Measurements from ENCODE around the gene GRM8.

The GRM8 gene

DNA sequence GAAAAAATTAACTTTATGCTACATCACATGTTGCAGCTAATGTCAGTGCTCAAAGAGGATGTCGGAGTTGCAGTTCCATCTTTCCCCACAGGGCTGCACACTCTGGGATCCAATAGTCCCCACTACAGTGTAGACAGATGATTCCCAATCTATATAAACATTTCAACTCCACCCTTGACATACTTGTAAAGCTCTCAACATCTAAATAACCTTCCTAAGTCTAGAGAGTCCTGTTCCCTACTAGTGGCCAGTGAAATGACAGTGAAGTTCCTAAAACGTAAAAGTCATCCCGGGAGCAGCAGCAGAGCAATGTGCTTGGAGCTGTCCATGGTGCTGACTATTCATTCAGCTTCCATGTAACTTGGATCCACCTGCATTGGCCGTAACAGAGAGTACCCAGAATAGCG is 145.1 kb downstream of the GRM8 start:
- Histone ChIP-seq H3K9me3 (ENCODE audit: control insufficient read depth, low read length) (no peaks in the 10 kb centered on the region), H3K36me3 (ENCODE audit: control insufficient read depth, insufficient read depth, low read length) (no peaks in the 10 kb centered on the region), H3K4me1 (ENCODE audit: control insufficient read depth, insufficient read depth, low read length) (no peaks in the 10 kb centered on the region), H3K27me3 (ENCODE audit: control insufficient read depth, insufficient read depth, low read length, poor library complexity, severe bottlenecking) (no peaks in the 10 kb centered on the region), H3K27ac (ENCODE audit: insufficient read depth, low read depth, low read length, poor library complexity, severe bottlenecking) (no peak overlapping the region), H3K4me3 (ENCODE audit: insufficient read depth, low read depth, low read length) (no peak overlapping the region)
- 24 to 35% methylated on average over 5 of the region's 5 CpGs for WGBS, 2 experiments

DNA sequence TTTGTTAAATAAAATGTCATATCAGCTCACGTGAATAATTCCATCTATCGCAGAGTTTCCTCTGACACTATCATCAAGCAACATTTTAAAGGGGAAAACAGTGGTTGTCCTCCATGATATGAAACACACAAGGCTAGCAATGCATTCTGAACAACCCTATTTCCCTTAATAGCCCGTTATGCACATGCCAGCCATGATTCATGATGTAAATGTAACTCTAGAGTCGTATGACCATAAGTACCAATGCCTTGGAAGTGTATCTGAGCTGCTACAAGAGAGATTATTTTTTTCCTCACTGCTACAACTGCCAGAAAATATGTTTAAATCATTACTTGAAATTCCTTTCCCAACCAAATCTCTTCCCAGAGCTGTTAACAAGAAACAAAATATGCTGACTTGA is 159.4 kb downstream of the GRM8 start:
- no peak overlapping the region for H3K4me3 ChIP-seq (ENCODE audit: insufficient read depth, low read depth, low read length)
- WGBS, 2 experiments = 94 to 97% methylated on average over 4 of the region's 4 CpGs

DNA sequence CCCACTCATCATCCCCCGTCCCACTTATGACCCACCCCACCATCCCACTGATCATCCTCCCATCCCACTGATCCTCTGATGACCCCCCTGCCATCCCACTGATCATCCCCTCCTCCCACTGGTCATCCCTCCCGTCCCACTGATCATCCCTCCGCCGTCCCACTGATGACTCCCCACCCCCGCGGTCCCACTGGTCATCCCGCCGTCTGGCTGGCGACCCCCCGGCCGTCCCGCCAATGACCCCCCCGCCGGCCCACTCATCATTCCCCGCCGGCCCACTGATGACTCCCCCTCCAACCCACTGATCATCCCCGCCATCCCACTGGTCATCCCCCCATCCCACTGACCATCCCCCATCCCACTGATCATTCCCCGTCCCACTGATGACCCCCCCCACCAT is 161.1 kb downstream of the GRM8 start:
- 92 to 97% methylated on average over 14 to 16 of the region's 18 CpGs for WGBS, 2 experiments
- H3K27me3 ChIP-seq (ENCODE audit: control insufficient read depth, insufficient read depth, low read length, poor library complexity, severe bottlenecking) = no peaks in the 10 kb centered on the region
- no peak overlapping the region for H3K4me3 ChIP-seq (ENCODE audit: insufficient read depth, low read depth, low read length)
- H3K27ac ChIP-seq (ENCODE audit: insufficient read depth, low read depth, low read length, poor library complexity, severe bottlenecking) = no peak overlapping the region
- H3K36me3 ChIP-seq (ENCODE audit: control insufficient read depth, insufficient read depth, low read length) = no peaks in the 10 kb centered on the region
- H3K4me1 ChIP-seq (ENCODE audit: control insufficient read depth, insufficient read depth, low read length) = no peaks in the 10 kb centered on the region
- H3K9me3 ChIP-seq (ENCODE audit: control insufficient read depth, low read length) = no peaks in the 10 kb centered on the region

More for the DNA sequence above, 159.4 kb downstream of the GRM8 start:
- Histone ChIP-seq H3K36me3 (ENCODE audit: control insufficient read depth, insufficient read depth, low read length) (no peaks in the 10 kb centered on the region), H3K27me3 (ENCODE audit: control insufficient read depth, insufficient read depth, low read length, poor library complexity, severe bottlenecking) (no peaks in the 10 kb centered on the region), H3K4me1 (ENCODE audit: control insufficient read depth, insufficient read depth, low read length) (no peaks in the 10 kb centered on the region), H3K27ac (ENCODE audit: insufficient read depth, low read depth, low read length, poor library complexity, severe bottlenecking) (no peak overlapping the region), H3K9me3 (ENCODE audit: control insufficient read depth, low read length) (no peaks in the 10 kb centered on the region)

DNA sequence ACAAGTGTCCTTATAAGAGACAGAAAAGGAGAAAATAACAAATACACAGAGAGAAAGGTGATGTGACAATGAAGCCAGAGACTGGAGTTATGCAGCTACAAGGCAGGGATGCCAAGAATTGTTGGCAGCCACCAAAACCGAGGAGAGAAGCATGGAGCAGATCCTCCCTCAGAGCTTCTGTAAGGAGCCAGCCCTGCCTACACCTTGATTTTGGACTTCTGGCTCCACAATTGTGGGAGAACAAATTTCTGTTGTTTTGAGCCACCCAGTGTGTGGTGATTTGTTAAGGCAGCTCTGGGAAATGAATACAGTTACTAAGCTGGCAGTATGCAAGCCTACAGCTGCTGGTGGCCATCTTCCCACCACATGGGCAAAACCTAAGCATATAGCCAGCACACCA is 163.6 kb downstream of the GRM8 start:
- Histone ChIP-seq H3K4me1 (ENCODE audit: control insufficient read depth, insufficient read depth, low read length) (no peaks in the 10 kb centered on the region), H3K36me3 (ENCODE audit: control insufficient read depth, insufficient read depth, low read length) (no peaks in the 10 kb centered on the region), H3K27ac (ENCODE audit: insufficient read depth, low read depth, low read length, poor library complexity, severe bottlenecking) (no peak overlapping the region), H3K9me3 (ENCODE audit: control insufficient read depth, low read length) (no peaks in the 10 kb centered on the region), H3K4me3 (ENCODE audit: insufficient read depth, low read depth, low read length) (no peak overlapping the region), H3K27me3 (ENCODE audit: control insufficient read depth, insufficient read depth, low read length, poor library complexity, severe bottlenecking) (no peaks in the 10 kb centered on the region)
- 91 to 97% methylated on average over 1 of the region's 1 CpG for WGBS, 2 experiments

DNA sequence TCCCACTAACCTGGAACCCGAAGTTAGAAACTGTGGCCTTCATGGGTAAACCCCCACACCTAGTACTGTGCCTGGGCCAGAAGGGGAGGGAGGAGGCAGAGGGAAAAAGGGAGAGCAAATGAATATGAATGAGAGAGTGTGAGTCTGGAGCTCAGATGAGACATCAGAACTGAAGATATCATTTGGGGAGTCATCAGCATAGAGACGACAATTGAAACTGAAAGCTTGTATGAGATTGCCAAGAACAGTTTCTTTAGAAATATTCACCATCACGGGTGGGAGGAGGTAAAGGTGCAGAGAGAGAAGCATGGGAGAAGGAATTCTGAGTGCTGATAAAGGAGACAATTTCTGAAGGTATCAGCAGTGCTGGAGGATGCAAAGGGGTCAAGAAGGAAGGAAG is 171.2 kb downstream of the GRM8 start:
- H3K27me3 ChIP-seq (ENCODE audit: control insufficient read depth, insufficient read depth, low read length, poor library complexity, severe bottlenecking) = no peaks in the 10 kb centered on the region
- no peaks in the 10 kb centered on the region for H3K9me3 ChIP-seq (ENCODE audit: control insufficient read depth, low read length)
- no peaks in the 10 kb centered on the region for H3K36me3 ChIP-seq (ENCODE audit: control insufficient read depth, insufficient read depth, low read length)
- WGBS, 2 experiments = 93% methylated on average over 3 of the region's 3 CpGs
- H3K4me1 ChIP-seq (ENCODE audit: control insufficient read depth, insufficient read depth, low read length) = no peaks in the 10 kb centered on the region
- H3K4me3 ChIP-seq (ENCODE audit: insufficient read depth, low read depth, low read length) = no peak overlapping the region
- no peak overlapping the region for H3K27ac ChIP-seq (ENCODE audit: insufficient read depth, low read depth, low read length, poor library complexity, severe bottlenecking)

DNA sequence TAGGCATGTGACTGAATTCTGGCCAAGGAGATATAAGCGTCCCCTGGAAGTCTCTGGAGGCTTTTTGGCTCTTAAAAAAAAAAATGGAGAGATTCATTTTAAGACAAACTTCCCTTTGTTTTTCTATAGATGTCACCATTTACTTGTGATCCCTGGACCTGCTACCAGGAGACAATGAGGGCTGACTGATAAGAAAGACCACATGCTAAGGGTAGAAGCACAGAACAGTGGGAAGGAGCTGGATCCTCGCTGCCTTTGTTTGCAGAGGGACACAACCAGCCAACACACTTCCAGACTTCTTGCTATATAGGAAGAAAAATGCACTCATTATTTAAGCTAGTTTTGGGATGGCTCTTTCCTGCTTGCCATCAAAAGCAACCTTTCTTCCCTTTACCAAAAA is 172.2 kb downstream of the GRM8 start:
- Histone ChIP-seq H3K4me3 (ENCODE audit: insufficient read depth, low read depth, low read length) (no peak overlapping the region), H3K27ac (ENCODE audit: insufficient read depth, low read depth, low read length, poor library complexity, severe bottlenecking) (no peak overlapping the region), H3K4me1 (ENCODE audit: control insufficient read depth, insufficient read depth, low read length) (no peaks in the 10 kb centered on the region), H3K9me3 (ENCODE audit: control insufficient read depth, low read length) (no peaks in the 10 kb centered on the region), H3K36me3 (ENCODE audit: control insufficient read depth, insufficient read depth, low read length) (no peaks in the 10 kb centered on the region), H3K27me3 (ENCODE audit: control insufficient read depth, insufficient read depth, low read length, poor library complexity, severe bottlenecking) (no peaks in the 10 kb centered on the region)
- 37% methylated on average over 2 of the region's 2 CpGs; no CpG with 5 or more reads in 1 of the 2 experiments for WGBS, 2 experiments

DNA sequence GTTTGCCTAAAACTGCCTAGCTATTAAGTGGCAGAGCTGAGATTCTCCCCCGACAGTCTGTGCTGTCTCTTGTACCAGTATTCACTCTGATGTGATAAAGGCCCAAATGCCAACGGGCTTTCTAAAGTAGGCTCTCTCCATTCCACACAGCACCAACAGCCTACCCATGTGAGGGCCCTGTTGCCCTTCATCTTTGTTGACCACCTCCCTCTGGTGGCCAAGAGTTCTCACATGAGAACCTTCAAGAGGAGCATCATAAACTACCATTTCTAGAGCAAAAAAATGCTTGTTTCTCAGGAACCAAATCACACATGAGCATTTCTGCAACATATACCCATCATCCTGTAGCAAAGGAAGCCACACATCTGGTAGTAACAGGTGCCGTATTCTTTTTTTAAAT is 185.8 kb downstream of the GRM8 start:
- Histone ChIP-seq H3K4me3 (ENCODE audit: insufficient read depth, low read depth, low read length) (no peak overlapping the region), H3K9me3 (ENCODE audit: control insufficient read depth, low read length) (no peaks in the 10 kb centered on the region), H3K36me3 (ENCODE audit: control insufficient read depth, insufficient read depth, low read length) (no peaks in the 10 kb centered on the region), H3K27me3 (ENCODE audit: control insufficient read depth, insufficient read depth, low read length, poor library complexity, severe bottlenecking) (no peaks in the 10 kb centered on the region), H3K4me1 (ENCODE audit: control insufficient read depth, insufficient read depth, low read length) (no peaks in the 10 kb centered on the region), H3K27ac (ENCODE audit: insufficient read depth, low read depth, low read length, poor library complexity, severe bottlenecking) (no peak overlapping the region)
- WGBS, 2 experiments = 87 to 91% methylated on average over 3 of the region's 3 CpGs

DNA sequence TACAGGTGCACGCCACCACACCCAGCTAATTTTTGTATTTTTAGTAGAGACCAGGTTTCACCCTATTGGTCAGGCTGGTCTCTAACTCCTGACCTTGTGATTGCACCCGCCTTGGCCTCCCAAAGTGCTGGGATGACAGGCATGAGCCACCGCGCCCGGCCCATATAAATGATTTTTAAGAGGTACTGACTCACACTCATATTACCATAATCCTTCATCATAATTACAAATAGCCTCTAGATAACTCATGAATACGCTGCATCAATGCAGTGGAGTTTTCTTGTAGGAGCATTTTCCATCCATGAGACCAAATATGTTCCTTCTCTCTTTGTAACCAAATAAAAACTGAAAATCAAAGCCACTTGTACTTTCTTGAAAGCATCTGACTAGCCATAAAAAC is 193.3 kb downstream of the GRM8 start:
- Histone ChIP-seq H3K27me3 (ENCODE audit: control insufficient read depth, insufficient read depth, low read length, poor library complexity, severe bottlenecking) (no peaks in the 10 kb centered on the region), H3K4me3 (ENCODE audit: insufficient read depth, low read depth, low read length) (no peak overlapping the region), H3K4me1 (ENCODE audit: control insufficient read depth, insufficient read depth, low read length) (no peaks in the 10 kb centered on the region), H3K9me3 (ENCODE audit: control insufficient read depth, low read length) (no peaks in the 10 kb centered on the region), H3K36me3 (ENCODE audit: control insufficient read depth, insufficient read depth, low read length) (no peaks in the 10 kb centered on the region), H3K27ac (ENCODE audit: insufficient read depth, low read depth, low read length, poor library complexity, severe bottlenecking) (no peak overlapping the region)
- 88 to 96% methylated on average over 6 of the region's 6 CpGs for WGBS, 2 experiments

DNA sequence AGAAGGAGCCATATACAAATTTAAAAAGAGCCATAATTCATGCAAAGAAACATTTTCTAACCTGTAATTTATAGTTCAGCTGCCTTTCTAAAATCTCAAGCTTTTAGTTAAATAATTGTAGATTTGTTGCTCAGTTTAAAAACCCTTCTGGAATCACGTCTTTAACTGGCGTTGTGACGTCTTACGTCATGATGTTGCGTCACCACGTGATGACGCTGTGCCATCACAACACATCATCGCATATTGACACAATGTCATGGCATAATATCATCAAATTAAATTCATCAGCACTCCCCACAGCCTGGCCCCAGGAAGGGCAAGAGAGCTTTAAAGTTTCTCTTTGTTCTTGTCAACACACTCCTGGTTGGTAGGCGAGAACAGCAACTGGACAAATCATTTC is 194.8 kb downstream of the GRM8 start:
- Histone ChIP-seq H3K4me3 (ENCODE audit: insufficient read depth, low read depth, low read length) (no peak overlapping the region), H3K27me3 (ENCODE audit: control insufficient read depth, insufficient read depth, low read length, poor library complexity, severe bottlenecking) (no peaks in the 10 kb centered on the region), H3K27ac (ENCODE audit: insufficient read depth, low read depth, low read length, poor library complexity, severe bottlenecking) (no peak overlapping the region), H3K36me3 (ENCODE audit: control insufficient read depth, insufficient read depth, low read length) (no peaks in the 10 kb centered on the region), H3K4me1 (ENCODE audit: control insufficient read depth, insufficient read depth, low read length) (no peaks in the 10 kb centered on the region), H3K9me3 (ENCODE audit: control insufficient read depth, low read length) (no peaks in the 10 kb centered on the region)
- 93 to 94% methylated on average over 9 of the region's 9 CpGs for WGBS, 2 experiments

DNA sequence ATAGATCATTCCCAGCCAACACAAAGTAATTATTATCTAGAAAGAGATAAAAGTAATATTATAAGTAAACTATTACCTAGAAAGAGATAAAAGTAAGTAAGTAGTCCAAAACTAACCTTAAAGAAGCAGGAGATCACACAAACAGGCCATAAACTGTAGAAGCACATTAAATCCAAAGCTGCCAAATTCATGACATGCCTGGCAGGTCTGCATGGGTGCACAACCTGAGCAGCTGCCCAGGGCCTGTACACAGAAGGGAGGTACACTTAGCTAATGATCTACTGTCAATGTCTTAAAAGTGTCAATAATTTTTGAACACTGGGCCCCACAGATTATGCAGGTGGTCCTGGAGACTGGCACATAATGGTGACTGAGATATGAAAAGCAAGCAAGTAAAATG is 196.5 kb downstream of the GRM8 start:
- no peaks in the 10 kb centered on the region for H3K36me3 ChIP-seq (ENCODE audit: control insufficient read depth, insufficient read depth, low read length)
- H3K4me1 ChIP-seq (ENCODE audit: control insufficient read depth, insufficient read depth, low read length) = no peaks in the 10 kb centered on the region
- no peaks in the 10 kb centered on the region for H3K9me3 ChIP-seq (ENCODE audit: control insufficient read depth, low read length)
- H3K4me3 ChIP-seq (ENCODE audit: insufficient read depth, low read depth, low read length) = no peak overlapping the region
- H3K27me3 ChIP-seq (ENCODE audit: control insufficient read depth, insufficient read depth, low read length, poor library complexity, severe bottlenecking) = no peaks in the 10 kb centered on the region
- H3K27ac ChIP-seq (ENCODE audit: insufficient read depth, low read depth, low read length, poor library complexity, severe bottlenecking) = no peak overlapping the region

DNA sequence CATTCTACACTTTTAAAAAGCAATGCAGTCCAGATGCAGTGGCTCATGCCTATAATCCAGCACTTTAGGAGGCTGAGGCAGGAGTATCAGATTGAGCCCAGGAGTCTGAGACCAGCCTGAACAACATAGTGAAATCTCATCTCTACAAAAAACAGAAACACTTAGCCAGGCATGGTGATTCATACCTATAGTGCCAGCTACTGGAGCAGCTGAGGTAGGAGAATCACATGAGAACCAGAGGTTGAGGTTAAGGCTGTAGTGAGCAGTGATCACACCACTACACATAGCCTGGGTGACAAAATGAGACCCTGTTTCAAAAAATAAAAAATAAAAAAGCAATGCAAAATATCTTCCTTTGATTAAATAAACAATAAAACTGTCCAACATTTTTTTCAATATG is 205.2 kb downstream of the GRM8 start:
- Histone ChIP-seq H3K27me3 (ENCODE audit: control insufficient read depth, insufficient read depth, low read length, poor library complexity, severe bottlenecking) (no peaks in the 10 kb centered on the region), H3K27ac (ENCODE audit: insufficient read depth, low read depth, low read length, poor library complexity, severe bottlenecking) (no peak overlapping the region)

More for the DNA sequence above, 205.2 kb downstream of the GRM8 start:
- no peaks in the 10 kb centered on the region for H3K4me1 ChIP-seq (ENCODE audit: control insufficient read depth, insufficient read depth, low read length)
- H3K9me3 ChIP-seq (ENCODE audit: control insufficient read depth, low read length) = no peaks in the 10 kb centered on the region
- no peak overlapping the region for H3K4me3 ChIP-seq (ENCODE audit: insufficient read depth, low read depth, low read length)
- no peaks in the 10 kb centered on the region for H3K36me3 ChIP-seq (ENCODE audit: control insufficient read depth, insufficient read depth, low read length)
